Prostate gland (tissue), 2 donors: ENCODE data around the gene XKR8. TPM values are rescaled to one million over a fixed set of nuclear protein-coding genes. Genes with fewer than 3 reads are reported as not detected.
"Not testable (repeated sequence)": the region's sequence is repeated elsewhere in the genome, so short reads cannot be mapped to it uniquely, and the experiment has no call there.

ENCODE experiments used
- DNase-seq: peaks from one replicate; pipeline ENCODE4 v3.0.0-alpha.2; 2019; ENCODE audit warnings: low spot score
- H3K27ac ChIP-seq, 2 donors: fragments of 200-600 bp; sonication (generic); 2 replicates each; pipeline ENCODE4 v1.5.1; 2017 to 2019
- H3K27me3 ChIP-seq: fragments of 200-600 bp; sonication (generic); replicated peaks from 2 replicates; pipeline ENCODE4 v1.5.1; 2019; ENCODE audit not compliant: insufficient read depth
- H3K36me3 ChIP-seq, 2 donors: fragments of 200-600 bp; sonication (generic); 1 replicate in 1 of 2; 2 replicates in 1 of 2; pipeline versions ENCODE4 v1.5.1 to v1.8.1; 2017 to 2019
- H3K4me1 ChIP-seq: fragments of 200-600 bp; sonication (generic); replicated peaks from 2 replicates; pipeline ENCODE4 v1.5.1; 2019
- H3K4me3 ChIP-seq, 2 donors: fragments of 200-600 bp; sonication (generic); 2 replicates each; pipeline ENCODE4 v1.5.1; 2017 to 2019
- H3K9me3 ChIP-seq: fragments of 200-600 bp; sonication (generic); 2 replicates; pipeline ENCODE4 v1.5.1; 2017
- CTCF ChIP-seq, 4 experiments: fragments of 200-600 bp in 2 of 4; fragments of 450-650 bp in 2 of 4; sonication (generic) in 2 of 4; IDR thresholded peaks; 1 replicate in 3 of 4; 2 replicates in 1 of 4; pipeline ENCODE4 v1.5.1; 2016 to 2019; ENCODE audit warnings: antibody characterized with exemption in 4 of 4, mild to moderate bottlenecking in 2 of 4, moderate library complexity in 2 of 4
- POLR2A ChIP-seq: fragments of 450-650 bp; IDR thresholded peaks from one replicate; pipeline ENCODE4 v1.6.1; 2016; ENCODE audit warnings: antibody characterized with exemption, mild to moderate bottlenecking
- POLR2AphosphoS5 ChIP-seq: sonication (generic); formaldehyde crosslinking; IDR thresholded peaks from one replicate; pipeline ENCODE4 v1.6.1; 2017; ENCODE audit warnings: antibody characterized with exemption
- WGBS: methylation state at CpG from one replicate; pipeline ENCODE4 v1.1.5; 2018; 5-methylcytosine and 5-hydroxymethylcytosine counted together
- intact Hi-C: fragments of 100-400 bp; cut with DNase I; formaldehyde crosslinking; loops from one replicate; pipeline ENCODE4 v1.14.2; 2022
- total RNA-seq, 2 donors: library from RNA; depleted of rRNA; stranded (reverse); fragments of >200 nt; gene quantifications; one replicate each; pipeline ENCODE4 v1.1.0, GENCODE V29; 2016

XKR8 gene
- total RNA-seq, 2 donors from 2014 or later, result 9.5 to 15.2 TPM

DNA sequence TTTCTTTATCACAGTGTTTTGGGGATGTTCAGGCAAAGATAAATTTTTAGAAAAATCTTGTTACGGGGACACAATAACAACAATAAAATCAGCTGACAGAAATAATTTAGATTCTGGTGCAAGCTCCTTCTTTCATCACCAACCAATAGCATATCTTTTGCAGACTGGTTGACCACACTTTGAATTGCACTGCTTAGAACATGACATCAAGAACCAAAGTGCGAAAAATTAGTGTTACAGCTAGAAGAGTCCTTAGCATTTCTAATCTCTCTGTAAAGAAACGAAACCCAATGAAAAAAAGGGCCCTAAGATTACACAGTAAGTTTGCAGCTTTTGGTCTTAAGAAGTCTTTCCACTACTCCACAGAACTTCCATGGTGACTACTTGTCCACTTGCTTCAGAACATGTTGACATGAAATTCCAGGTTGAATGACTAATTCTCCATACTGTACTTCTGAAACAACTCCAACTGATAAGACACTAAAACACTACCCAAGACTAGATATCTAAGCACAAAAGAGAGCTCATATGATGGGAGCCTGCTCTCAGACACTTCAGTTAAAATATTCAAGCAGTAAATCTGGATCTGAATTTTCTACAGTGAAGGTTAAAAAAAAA is 31.3 kb downstream of the XKR8 start:
- no peak for DNase-seq
- WGBS, result 95% methylated on average over 3 of the region's 3 CpGs
- Histone ChIP-seq H3K27ac (no peak overlapping the region), H3K27me3 (no peaks in the 10 kb centered on the region), H3K4me1 (no peaks in the 10 kb centered on the region), H3K4me3 (no peak overlapping the region), H3K36me3 (peaks cover 0 to 12% of the 10 kb centered on the region in 2 donors), H3K9me3 (no peaks in the 10 kb centered on the region)
- TF ChIP-seq POLR2AphosphoS5 (no peak), CTCF (IDR thresholded peaks at IDR 0.05) (no peak), POLR2A (no peak)
- intact Hi-C loops, result no loop called here

GRCh38 chr1:27992276-27992675 is 32.5 kb downstream of the XKR8 start:
- Histone ChIP-seq H3K27ac (no peak overlapping the region), H3K36me3 (peaks cover 0 to 12% of the 10 kb centered on the region in 2 donors)
- 84% methylated on average over 6 of the region's 6 CpGs for WGBS

DNA sequence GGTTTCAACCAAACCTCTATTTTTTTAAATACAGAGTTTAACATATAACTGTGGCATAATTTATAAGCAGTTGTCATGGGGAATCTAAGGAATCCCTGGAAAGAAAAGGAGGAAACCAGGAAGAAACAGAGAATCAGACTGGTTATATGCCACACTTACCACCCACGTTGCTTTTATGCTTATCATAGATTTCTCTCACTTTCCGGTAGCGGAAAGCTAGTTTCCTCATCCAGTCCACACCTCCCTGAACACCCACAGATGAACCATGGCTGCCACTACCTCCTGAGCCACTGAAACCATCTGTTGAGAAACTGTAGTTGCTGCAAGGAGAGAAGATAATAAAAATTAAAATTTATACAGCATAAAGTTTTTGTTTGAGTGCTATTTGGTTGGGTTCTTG is 33.5 kb downstream of the XKR8 start:
- no peaks in the 10 kb centered on the region for H3K4me1 ChIP-seq
- no peak overlapping the region for H3K4me3 ChIP-seq
- peaks cover 0 to 12% of the 10 kb centered on the region in 2 donors for H3K36me3 ChIP-seq
- DNase-seq, result no peak
- no peak overlapping the region for H3K27ac ChIP-seq
- TF ChIP-seq POLR2A (no peak), CTCF (IDR thresholded peaks at IDR 0.05) (no peak), POLR2AphosphoS5 (no peak)
- intact Hi-C loops, result no loop called here
- no peaks in the 10 kb centered on the region for H3K9me3 ChIP-seq
- H3K27me3 ChIP-seq, result no peaks in the 10 kb centered on the region
- WGBS, result 72% methylated on average over 3 of the region's 3 CpGs

More at GRCh38 chr1:27992276-27992675, 32.5 kb downstream of the XKR8 start:
- Histone ChIP-seq H3K27me3 (no peaks in the 10 kb centered on the region), H3K4me1 (no peaks in the 10 kb centered on the region), H3K9me3 (no peaks in the 10 kb centered on the region), H3K4me3 (no peak overlapping the region)
- intact Hi-C loops, result no loop called here
- TF ChIP-seq POLR2A, result no peak
- no peak for DNase-seq

GRCh38 chr1:27994060-27994459 is 34.3 kb downstream of the XKR8 start:
- Histone ChIP-seq H3K4me1 (no peaks in the 10 kb centered on the region), H3K36me3 (peaks cover 0 to 12% of the 10 kb centered on the region in 2 donors), H3K27ac (no peak overlapping the region), H3K27me3 (no peaks in the 10 kb centered on the region), H3K4me3 (no peak overlapping the region), H3K9me3 (no peaks in the 10 kb centered on the region)
- no peak for DNase-seq
- TF ChIP-seq POLR2AphosphoS5, result no peak
- WGBS, result 51% methylated on average over 1 of the region's 1 CpG
- intact Hi-C loops, result no loop called here

- H3K4me3 ChIP-seq, H3K4me1 ChIP-seq, H3K9me3 ChIP-seq, H3K36me3 ChIP-seq, H3K27me3 ChIP-seq, H3K27ac ChIP-seq, intact Hi-C loops, DNase-seq: not testable (repeated sequence)
- WGBS, result 97% methylated on average over 6 of the region's 6 CpGs
Observed at GRCh38 chr1:27994526-27994925, 34.8 kb downstream of the XKR8 start.

GRCh38 chr1:27999055-27999454 is 39.3 kb downstream of the XKR8 start:
- intact Hi-C loops, result no loop called here
- no peaks in the 10 kb centered on the region for H3K4me1 ChIP-seq
- 100% methylated on average over 1 of the region's 1 CpG for WGBS
- no peak overlapping the region for H3K27ac ChIP-seq
- no peak overlapping the region for H3K4me3 ChIP-seq
- no peaks in the 10 kb centered on the region for H3K9me3 ChIP-seq
- DNase-seq, result no peak
- H3K27me3 ChIP-seq, result no peaks in the 10 kb centered on the region
- TF ChIP-seq POLR2AphosphoS5, result no peak
- no peak for TF ChIP-seq POLR2A
- no peaks in the 10 kb centered on the region for H3K36me3 ChIP-seq

DNA sequence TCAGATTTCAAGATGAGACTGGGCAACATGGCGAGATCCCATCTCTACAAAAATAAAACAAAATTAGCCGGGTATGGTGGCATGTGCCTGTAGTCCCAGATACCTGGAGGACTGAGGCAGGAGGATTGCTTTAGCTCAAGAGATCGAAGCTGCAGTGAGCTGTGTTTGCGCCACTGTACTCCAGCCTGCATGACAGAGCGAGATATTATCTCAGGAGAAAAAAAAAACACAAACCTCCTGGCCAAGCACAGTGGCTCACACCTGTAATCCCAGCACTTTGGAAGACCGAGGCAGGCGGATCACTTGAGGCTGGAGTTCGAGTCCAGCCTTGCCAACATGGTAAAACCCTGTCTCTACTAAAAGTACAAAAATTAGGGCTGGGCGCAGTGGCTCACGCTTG is 42.8 kb downstream of the XKR8 start:
- no peak for DNase-seq
- H3K9me3 ChIP-seq, result no peaks in the 10 kb centered on the region
- H3K36me3 ChIP-seq, result no peaks in the 10 kb centered on the region
- TF ChIP-seq POLR2A (no peak), POLR2AphosphoS5 (no peak), CTCF (IDR thresholded peaks at IDR 0.05) (no peak)
- no peaks in the 10 kb centered on the region for H3K27me3 ChIP-seq
- no peak overlapping the region for H3K27ac ChIP-seq
- 98% methylated on average over 10 of the region's 10 CpGs for WGBS
- intact Hi-C loops, result no loop called here
- no peak overlapping the region for H3K4me3 ChIP-seq
- no peaks in the 10 kb centered on the region for H3K4me1 ChIP-seq

DNA sequence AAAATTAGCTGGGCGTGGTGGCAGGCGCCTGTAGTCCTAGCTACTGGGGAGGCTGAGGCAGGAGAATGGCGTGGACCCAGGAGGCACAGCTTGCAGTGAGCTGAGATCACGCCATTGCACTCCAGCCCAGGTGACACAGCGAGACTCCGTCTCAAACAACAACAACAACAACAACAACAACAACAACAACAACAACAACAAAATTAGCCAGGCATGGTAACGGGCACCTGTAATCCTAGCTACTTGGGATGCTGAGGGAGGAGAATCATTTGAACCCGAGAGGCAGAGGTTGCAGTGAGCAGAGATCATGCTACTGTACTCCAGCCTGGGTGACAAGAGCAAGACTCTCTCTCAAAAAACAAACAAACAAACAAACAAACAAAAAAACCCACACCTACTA is 43.3 kb downstream of the XKR8 start:
- intact Hi-C loops, H3K36me3 ChIP-seq, H3K27me3 ChIP-seq, H3K4me3 ChIP-seq, H3K4me1 ChIP-seq, H3K27ac ChIP-seq, H3K9me3 ChIP-seq, DNase-seq: not testable (repeated sequence)
- 97% methylated on average over 8 of the region's 8 CpGs for WGBS
